ENCODE results near the gene FOXN3.
"Not testable (repeated sequence)": the region's sequence is repeated elsewhere in the genome, so short reads cannot be mapped to it uniquely, and the experiment has no call there.

FOXN3 gene

DNA sequence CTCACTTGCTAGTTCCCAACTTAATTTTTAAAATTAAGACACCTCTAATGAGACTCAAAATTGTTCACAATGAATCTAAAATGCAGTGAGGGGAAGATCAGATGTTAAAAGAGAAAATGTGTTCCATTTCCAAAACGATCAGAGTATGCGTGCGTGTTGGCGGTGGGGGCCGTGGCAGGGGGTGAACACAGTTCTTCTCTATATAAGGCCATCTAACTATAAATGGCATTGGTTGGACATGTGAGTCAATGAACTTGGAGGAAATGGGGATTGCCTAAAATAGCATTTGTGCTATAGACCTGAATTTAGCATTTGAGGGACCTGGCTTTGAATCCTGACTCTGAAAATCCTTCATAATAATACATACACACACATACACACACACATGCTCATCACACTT, 149.4 kb downstream of the FOXN3 start:
- no peak for DNase-seq

DNA sequence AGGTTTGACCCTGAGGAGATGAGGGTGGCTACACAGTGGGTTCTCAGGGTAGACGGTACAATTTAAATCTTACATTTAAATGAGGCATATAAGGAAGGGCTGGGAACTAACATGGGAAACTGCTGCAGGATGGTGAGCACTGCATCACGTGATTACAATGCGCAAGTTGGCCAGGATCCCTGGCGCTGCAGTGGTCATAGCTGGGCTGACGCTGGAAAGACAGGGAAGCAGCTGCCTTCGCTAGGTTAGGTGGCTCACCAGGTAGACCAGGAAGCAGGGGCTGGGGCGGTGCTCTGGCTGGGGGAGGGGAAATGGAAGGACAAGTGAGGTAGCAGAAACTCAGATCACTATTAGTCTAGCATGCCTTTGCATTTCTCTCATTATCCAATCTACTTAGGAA, 149.9 kb downstream of the FOXN3 start:
- DNase-seq = no peak

DNA sequence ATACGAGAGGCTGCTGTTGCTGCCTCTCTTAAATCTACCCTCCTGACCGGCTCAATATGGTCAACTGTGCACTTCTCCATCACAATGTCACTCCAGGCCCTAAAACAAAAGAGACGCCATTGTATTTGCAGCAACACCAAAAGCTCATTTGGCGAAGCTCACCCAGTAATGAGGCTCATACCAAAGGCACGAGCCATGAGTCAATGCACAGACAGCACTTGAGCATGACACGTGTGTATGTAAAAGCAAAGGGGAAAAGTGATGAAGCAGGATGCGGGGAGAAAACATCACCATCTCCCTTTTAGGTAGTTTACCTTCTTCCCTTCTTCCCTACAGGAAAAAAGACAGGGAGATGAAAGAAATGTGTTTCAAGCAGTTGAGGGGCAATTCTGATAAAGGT, 150.3 kb downstream of the FOXN3 start:
- DNase-seq = no peak

DNA sequence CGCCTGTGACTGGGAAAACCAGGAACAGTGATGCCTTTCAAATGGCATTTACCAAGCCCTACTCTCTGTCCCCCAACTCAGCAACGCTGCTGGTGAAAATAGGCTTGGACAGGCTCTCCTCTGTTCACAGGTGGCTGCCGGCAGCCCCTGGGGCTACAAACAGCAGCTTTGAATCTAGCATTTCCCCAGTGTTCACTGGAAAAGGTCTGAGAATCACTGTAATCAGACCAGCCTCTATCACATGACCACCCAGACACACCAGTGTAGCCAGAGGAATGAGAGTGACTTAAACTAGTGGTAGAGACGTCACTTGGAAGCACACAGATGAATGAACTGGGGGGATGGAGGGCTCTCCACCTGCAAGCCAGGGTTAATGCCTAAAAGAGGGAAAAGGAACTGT, 151.8 kb downstream of the FOXN3 start:
- DNase-seq = no peak

DNA sequence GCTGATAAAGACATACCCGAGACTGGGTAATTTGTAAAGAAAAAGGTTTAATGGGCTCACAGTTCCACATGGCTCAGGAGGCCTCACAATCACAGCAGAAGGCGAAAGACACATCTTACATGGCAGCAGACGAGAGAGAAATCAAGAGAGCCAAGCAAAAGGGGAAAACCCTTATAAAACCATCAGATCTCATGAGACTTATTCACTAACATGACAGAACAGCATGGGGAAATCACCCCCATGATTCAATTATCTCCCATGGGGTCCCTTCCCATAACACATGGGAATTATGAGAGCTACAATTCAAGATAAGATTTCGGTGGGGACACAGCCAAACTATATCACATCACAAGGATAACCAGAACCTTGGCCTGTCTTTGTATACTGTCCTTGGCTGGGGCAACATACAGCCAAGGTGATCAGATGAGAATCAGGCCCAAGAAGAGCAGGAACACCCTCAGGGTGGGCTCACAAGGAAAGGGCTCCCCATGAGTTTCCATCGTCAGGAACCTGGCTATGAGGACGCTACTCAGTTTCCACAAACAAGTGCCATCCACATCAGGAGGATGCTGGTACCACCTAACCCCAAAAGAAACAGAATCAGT, 152.7 kb downstream of the FOXN3 start:
- DNase-seq = no peak

DNA sequence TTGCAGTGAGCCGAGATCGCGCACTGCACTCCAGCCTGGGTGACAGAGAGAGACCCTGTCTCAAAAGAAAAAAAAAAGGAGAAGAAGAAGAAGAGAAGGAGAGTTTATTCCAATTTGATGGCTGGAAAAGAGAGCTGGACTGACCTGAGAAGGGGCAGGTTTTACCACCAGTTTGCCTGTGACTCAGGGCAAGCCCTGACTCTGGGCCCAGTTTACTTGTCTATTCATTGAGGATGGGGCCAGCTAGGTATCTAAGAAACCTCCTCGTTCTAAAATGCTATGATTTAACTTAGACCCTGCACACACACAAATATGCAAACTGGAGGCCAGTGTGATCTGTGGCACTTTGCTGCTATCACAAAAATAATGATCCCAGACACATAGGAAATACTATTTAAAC, 155.0 kb downstream of the FOXN3 start:
- no peak for DNase-seq

DNA sequence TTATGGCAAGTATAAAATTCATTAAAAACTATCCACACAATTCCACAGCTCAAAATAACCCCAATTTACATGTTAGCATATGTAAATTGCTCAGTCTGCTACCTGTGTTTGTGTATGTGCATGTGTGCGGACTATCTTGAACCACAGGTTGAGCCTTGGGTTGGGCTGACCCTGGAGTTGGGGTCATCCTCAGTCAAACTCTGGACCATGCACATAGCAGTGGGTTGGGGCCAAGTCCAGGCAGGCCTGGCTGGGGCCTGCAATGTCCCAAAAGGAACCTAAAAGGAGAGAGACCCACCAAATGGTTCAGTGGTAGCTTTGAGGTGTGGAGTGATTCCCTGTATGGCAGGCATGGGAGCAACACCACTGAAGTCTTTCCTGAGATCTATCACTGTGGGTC, 156.1 kb downstream of the FOXN3 start:
- no peak for DNase-seq

DNA sequence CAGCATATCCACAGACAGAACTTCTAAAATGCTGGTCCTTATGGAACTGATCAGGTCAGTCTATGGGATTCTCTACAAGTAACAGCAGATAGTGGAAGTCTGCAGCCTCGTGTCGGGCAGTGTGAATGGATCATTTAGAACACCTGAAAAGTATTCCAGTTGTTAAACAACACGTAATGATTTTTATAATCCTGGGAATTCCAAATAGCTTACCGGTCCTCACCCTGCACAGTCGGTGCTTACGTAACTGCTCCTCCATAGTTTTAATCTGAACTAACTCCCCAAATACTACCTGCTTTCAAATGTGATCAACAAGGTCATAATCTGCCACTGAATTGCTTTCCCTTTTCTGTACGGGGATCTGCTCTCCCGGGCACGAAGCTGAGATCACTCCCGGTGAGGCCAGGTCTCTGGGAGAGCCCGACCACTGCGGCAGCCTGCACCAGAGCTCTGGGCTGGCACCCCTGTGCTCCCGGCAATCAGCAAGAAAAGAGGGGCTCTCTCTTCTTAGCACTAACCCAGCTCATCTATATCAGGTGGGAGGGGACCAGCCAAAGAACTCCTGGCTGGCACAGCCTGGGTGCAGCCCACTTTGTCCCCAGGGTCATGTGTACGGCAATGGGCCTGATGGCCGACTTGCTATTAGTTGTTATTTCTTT, 157.0 kb downstream of the FOXN3 start:
- no peak for DNase-seq

DNA sequence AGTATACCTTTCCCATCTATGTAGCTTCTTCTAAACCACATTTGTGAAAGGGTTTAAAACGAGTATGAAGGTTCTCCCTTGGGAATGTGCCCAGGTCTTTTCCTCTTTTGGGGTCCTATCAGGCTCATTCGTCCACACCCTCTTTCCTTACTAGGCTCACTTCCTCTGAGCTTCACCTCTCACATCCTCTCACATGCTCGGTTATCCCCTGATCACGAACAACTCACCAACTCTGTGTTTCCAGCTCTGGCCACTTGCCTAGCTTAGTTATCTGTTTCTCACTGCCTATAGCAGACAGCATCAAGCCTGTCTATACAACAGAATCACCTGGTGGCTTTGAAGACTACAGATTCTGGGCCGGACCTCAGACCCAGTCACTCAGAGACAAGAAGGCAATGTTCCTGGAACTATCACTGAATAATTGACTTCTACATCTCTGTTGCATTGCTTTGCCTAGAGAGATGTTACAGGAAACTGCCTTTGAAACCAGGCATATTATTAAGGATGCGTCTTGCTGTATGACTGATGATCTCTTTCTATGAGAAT, 158.2 kb downstream of the FOXN3 start:
- no peak for DNase-seq

DNA sequence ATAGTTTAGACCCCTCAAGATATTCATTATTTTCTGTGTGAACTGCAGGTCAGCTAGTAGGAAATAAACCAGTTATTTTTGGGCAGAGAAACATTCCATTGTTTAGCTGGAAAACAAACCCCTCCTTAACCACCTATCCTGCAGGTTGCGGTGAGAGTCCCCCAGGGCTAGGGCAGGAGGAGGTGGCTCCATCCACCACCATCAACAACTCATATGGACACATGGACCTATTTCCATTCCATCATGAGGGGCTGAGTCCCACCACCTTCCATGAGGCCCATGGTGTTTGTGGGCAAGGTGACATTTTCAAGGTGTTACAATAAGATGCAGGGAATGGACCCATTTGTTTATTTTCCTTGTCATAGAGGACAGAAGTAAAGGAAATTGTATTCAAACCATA, 160.1 kb downstream of the FOXN3 start:
- DNase-seq = no peak

DNA sequence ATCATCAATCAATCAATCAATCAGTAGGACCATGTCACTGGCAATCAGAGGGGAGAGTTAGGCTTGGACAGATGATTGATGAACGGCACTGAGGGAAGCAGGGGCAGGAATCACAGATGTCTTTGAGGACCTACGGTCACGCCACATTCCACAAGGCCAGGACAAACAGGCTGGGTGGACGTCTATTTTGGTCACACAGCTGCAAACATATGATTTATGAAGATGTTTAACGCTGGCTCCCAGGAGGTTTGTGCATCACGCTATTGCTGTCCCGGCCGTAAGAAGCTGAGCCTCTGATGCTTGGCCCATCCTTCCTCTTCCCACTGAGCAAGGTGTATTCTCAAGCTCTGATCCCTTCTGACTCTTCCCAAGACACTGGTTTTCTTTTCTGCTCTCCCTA, 160.8 kb downstream of the FOXN3 start:
- DNase-seq = no peak

DNA sequence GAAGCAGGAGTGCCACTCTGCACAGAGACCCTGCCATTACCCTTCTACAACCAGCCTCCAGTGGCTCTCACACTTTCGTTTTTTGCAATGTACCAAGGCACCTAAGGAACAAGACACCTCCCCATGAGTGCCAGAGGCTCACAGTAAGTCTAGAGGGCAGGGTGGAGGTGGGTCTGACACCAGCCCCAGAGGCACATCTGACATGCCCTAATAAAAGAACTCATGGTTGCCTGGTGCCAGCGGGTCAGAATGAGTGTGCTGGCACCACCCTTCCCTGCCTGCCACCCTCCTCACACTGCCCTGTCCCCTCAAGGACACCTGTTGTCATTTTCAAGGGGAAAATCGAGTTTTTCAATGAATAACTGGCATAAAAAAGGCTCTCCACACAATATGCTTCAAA, 161.2 kb downstream of the FOXN3 start:
- DNase-seq = no peak

DNA sequence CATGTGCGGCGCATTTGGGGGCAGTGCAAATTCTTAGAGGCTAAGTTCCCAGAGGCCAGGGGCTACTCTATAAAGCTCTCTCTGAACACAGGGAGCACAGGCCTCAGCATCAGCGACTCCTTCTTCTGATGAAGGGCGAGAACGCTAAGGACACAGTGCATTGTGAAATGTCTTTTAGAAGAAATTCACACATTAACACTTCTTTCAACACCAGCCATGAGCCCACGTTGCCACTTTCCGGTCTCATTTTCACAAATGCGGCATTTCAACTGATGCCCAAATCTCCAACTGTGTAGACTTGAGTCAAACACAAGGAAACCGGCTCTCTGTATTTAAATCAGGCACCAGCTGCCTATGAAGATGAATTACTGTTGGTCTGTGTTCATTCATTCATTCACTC, 162.0 kb downstream of the FOXN3 start:
- no peak for DNase-seq

DNA sequence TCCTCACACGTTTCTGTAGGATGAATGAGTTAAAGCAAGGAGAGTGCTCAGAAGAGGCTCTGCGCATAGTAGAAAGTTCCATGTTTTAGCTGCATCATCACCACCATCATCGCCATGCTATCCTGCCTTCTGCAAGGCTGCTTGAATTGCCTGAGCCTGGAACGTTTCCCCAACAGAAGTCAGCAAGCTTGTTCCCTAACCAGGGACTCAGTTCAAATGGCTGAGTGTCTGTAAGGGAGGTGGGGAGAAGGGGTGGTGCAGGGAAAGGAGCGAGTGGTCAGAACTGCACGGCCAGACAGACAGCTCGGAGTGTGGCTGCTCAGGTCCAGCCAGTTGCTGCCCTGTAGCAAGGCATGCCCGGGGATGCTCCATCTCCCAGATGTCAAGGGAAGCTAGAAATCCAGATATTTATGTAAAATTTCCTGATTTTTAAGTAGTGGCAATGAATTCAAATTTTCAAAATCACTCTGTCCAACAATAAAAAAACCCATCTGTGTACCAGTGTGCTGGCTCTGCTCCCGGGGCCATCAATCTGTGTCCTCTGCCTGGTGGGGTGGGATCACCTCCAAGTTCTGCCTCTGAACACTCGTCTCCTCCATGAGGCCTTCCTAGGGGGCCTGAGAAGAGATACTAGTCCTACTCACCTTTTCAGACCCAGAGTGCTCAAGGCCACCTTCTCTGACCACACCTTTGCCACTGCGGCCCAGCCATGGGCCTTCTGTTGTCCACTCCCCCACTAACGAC, 162.7 kb downstream of the FOXN3 start:
- no peak for DNase-seq

DNA sequence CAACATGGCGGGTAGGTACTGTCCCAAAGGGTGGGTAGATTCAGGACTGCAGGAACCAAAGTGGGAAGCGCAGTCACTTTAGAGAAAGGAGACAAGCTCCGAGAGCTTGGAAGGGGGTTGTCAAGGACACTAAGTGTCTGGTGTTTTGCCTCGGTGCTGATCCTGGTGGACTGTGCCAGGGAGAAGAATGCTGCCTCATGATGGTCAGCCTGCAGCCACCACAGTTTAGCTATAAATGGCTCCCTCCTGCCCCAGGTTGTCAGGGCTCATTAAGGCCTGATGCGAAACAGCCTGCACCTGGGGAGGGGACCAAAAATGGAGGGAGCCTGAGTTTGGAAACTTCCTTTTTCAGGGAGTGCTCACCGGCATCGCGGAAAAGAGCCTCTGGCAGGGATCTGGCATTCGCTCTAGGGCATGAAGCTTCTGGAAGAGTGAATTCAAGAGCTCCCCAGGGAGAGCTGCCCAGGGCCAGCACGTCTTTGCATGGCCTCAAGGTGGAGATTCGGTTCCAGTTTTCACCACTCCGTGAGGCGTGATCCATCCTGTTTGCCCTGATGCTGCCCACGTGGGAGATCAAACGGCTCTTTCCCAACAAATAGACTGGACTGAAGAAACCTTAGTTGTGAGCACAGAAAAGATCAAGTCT, 164.0 kb downstream of the FOXN3 start:
- DNase-seq = peak in 1 of 2 experiments; percentile 44

DNA sequence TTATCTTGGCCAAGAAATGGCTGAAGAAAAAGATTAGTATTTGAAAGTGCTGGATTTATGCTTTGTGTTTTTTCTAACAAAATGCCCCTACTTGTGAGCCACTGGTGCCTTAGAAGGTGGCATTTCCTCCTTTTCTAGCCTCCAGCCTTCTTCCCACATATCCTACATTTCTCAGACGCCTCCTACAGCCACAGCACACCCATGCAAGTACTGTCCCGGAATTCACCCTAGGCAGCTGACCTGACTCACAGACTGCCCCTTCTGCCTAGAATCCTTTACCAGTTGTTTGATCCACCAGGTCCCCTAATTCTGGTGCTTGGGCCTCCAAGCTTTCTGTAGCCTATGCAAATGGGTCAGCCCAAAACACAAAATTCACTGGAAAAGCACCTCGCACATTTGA, 166.0 kb downstream of the FOXN3 start:
- DNase-seq = no peak

DNA sequence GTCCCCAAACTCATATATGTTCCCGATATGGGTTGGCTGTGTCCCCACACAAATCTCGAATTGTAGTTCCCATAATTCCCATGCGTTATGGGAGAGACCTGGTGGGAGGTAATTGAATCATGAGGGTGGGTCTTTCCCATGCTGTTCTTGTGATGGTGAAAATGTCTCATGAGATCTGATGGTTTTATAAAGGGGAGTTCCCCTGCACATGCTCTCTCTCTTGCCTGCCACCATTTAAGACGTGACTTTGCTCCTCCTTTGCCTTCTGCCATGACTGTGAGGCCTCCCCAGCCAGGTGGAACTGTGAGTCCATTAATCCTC, 166.4 kb downstream of the FOXN3 start:
- DNase-seq = not testable (repeated sequence)

DNA sequence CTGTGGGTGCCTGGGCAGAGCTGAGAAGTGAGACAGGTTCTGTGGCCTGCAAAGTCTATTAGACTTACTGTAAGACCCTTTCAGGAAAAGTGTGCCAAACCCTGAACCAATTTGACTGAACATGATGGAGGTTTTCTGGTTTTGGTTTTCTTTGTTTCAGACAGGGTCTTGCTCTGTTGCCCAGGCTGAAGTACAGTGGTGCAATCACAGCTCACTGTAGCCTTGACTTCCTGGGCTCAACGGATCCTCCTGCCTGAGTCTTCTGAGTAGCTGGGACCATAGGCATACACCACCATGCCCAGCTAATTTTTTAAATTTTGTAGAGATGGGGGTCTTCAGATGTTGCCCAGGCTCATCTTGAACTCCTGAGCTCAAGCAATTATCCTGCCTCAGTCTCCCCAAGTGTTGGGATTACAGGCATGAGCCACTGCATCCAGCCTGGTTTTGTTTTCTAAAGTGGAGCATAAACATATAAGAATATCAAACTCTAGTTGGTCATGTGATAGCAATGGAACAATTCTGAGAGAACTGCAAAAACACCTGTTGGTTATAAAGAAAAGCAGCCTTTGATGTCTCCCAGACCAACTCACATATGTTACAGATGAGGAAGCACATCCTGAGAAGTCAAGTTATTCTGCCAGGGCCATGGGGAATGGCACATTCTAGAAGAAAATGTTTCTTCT, 166.9 kb downstream of the FOXN3 start:
- no peak for DNase-seq

DNA sequence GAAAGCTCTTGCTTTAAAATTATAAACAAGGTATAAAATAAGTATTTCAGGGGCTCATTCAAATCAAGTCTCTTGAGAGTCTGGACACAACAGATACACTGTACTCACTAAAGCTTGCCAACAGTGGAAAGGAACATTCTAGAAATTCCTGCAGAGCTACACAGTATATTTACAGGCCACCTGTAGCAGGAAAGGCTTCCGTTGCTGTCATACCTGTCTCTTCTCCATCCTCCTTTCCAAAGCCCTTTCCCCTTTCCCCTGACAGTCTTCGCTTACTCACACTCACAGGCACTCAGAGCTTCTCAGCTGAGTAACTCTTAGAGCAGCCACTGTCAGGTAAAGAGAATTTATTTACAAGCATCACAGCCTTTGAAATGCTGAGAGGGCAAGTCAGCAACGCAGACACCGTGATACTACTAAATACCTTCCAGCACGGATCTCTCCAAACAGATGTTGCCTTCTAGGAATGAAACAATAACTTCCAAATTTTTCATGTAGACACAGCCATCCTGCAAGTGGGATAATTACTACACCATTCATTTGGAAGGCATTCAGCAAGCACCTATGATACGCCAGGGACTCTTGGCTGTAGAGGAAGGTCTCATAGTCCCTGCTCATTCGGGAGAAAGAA, 167.9 kb downstream of the FOXN3 start:
- DNase-seq = no peak

DNA sequence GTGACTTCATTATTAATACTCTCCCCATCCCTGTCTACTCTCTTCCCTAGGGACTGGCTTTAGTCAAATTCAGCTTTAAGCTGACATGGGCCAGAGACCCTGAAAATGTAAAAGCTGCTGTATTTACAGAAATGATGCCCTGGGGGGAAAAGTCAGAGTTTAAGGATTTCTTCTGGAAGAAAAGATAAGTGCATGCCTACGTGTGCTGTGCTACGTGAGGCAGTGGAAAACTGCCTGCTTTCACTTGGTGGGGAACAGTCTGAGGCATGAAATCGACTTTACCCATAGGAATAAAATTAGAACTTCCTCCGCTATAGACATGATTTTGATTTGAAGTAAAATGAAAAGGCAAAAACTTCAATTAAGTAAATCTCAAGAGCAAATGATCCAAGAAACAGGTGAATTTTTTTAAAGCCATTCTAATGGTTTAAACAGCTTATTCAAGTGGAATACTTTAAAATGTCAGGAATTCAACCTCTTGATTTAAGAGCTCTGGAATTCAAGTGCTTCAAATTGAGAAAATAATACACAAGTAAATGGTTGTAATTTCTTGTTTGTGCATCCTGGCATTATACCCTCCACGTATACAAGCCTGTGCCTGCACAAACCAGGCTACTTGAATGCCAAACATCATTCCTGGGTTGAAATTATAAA, 168.5 kb downstream of the FOXN3 start:
- DNase-seq = no peak

DNA sequence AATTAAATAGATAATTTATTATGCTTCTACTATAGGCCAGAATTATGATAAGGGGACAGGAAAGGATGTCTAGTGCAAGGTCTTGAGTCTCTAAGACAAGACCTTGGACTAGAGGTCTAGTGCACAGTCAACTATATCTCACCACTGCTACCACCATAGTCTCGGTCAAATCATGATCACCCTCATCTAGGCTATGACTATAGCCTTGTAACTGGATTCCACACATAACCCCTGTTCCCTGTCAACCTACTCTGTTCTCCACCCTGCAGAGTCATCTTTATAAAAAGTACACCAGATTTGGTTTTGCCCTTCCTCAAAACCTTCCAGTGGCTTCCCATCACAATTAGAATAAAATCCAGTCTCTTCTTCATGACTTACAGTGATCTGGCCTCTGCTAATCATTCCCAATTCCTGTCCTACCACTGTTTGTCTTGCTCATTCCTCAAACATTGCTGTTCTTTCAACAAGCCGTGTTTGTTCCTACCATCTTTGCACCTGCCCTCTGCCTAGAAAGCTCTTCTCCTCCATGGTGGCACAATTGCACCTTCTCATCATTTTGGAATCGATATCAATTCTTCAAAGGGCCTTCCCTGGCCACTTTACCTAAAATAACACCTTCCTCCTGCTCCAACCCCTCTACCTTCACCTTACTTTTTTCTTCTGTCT, 169.4 kb downstream of the FOXN3 start:
- no peak for DNase-seq

DNA sequence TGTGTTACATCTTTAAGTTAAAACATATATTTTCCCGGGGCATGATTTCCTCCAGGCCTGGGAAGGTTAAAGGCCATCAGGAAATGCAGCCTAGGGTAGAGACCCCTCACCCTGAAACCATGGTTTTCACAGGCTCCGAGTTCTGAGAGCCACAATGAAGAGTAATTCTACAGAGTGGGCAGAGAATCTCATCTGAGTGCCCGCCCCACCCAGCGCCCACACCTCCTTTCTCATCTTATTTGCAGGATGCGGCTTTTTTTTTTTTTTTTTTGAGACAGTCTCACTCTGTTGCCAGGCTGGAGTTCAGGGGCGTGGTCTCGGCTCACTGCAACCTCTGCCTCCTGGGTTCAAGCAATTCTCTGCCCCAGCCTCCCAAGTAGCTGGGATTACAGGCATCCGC, 170.7 kb downstream of the FOXN3 start:
- no peak for DNase-seq

Measured in NCI-H524 (cell line).